Fibroblast of mammary gland (primary cell): ENCODE measurements around the gene TRMT112.

Source experiments
- DNase-seq: peaks from one replicate; pipeline ENCODE4 v3.0.0-alpha.2; 2010; ENCODE audit warnings: low read depth
- H3K4me3 ChIP-seq: 2 replicates; pipeline ENCODE4 v1.5.1; 2011; ENCODE audit warnings: low read depth, mild to moderate bottlenecking, low read length, moderate library complexity; ENCODE audit not compliant: control insufficient read depth
- TF ChIP-seq, protein P1 (sequence below): conservative IDR thresholded peaks from 2 replicates; pipeline ENCODE4 v1.5.1; 2011; ENCODE audit warnings: low read depth, low read length, inconsistent platforms; ENCODE audit not compliant: control insufficient read depth, insufficient read depth

The TRMT112 gene

DNA sequence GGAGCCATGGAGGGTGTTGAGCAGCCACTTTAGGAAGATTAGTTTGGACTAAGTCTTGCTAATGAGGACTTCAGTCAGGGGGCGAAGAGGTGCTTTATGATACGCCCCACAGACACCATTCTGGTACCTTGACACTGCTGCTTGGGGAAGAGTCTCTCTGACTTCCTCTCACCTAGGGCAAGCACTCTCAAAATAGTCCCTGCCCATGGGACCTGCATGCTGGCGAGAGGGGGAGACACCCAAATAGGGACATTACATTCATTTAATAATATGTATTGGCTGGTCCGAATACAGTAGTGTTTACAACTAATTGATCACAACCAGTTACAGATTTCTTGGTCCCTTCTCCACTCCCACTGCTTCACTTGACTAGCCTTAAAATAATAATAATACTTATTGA lies 21.6 kb downstream of the TRMT112 start:
- no peak overlapping the region for H3K4me3 ChIP-seq
- DNase-seq, result no peak
- TF ChIP-seq, protein P1, sequence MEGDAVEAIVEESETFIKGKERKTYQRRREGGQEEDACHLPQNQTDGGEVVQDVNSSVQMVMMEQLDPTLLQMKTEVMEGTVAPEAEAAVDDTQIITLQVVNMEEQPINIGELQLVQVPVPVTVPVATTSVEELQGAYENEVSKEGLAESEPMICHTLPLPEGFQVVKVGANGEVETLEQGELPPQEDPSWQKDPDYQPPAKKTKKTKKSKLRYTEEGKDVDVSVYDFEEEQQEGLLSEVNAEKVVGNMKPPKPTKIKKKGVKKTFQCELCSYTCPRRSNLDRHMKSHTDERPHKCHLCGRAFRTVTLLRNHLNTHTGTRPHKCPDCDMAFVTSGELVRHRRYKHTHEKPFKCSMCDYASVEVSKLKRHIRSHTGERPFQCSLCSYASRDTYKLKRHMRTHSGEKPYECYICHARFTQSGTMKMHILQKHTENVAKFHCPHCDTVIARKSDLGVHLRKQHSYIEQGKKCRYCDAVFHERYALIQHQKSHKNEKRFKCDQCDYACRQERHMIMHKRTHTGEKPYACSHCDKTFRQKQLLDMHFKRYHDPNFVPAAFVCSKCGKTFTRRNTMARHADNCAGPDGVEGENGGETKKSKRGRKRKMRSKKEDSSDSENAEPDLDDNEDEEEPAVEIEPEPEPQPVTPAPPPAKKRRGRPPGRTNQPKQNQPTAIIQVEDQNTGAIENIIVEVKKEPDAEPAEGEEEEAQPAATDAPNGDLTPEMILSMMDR, result no peak

- no peak for DNase-seq
- TF ChIP-seq, protein P1, result no peak
- no peak overlapping the region for H3K4me3 ChIP-seq
Measured at GRCh38 chr11:64294774-64295173, 22.6 kb downstream of the TRMT112 start.

- DNase-seq, result no peak
- TF ChIP-seq, protein P1, result no peak
Measured at GRCh38 chr11:64292460-64293254, 24.7 kb downstream of the TRMT112 start.

DNA sequence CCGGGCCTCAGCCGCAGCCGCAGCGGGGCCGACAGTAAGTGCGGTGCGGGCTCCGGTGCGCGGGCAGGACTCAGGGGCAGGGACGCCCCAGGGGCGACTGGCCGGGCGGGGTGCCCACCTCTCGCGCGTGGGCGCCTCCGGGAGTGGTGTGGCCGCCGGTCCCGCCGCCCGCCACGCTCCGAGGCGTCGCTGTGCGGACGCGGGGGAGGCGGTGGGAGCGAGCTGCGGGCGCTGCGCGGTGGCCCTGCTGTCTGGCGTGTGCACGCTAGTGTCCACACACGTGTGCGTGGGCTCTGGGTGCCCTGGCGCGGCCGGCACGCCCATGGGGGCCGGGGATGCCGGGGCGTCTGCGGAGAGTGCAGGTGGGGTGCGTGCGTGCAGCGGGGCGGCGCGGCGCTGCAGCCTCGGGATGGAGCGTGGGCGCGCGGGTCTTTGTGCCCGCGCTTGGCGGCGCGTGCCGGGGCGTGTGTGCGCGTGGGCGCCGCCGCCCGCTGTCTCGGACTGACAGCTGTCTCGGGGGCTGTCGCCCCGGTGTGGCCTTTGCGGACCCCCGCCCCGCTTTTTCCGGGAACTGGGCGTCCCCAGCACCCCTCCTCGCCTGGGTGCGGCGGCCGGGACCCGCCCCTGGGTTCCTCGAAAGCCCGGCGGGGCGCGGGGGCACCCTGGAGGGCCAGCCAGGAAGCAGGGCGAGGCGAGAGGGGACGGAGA lies 25.5 kb downstream of the TRMT112 start:
- H3K4me3 ChIP-seq, result no peak overlapping the region
- DNase-seq, result no peak
- TF ChIP-seq, protein P1, result no peak

More at GRCh38 chr11:64292460-64293254, 24.7 kb downstream of the TRMT112 start:
- H3K4me3 ChIP-seq, result no peak overlapping the region

- no peak for DNase-seq
- H3K4me3 ChIP-seq, result no peak within 1 kb of the TSS
- TF ChIP-seq, protein P1, result no peak
Measured at GRCh38 chr11:64291262-64291751, 26.1 kb downstream of the TRMT112 start, which contains the start of gene KCNK4. Gene KCNK4, plus strand, starts transcription at chr11:64291302. Its CDS starts 1,717 bp downstream, at chr11:64293019.

GRCh38 chr11:64290352-64291261 lies 26.8 kb downstream of the TRMT112 start:
- DNase-seq, result no peak
- no peak overlapping the region for H3K4me3 ChIP-seq
- TF ChIP-seq, protein P1, result no peak
